GM12874 (cell line): Measurements from ENCODE around the gene SYT15.

Experiments
- CTCF ChIP-seq: IDR thresholded peaks from 2 replicates; pipeline ENCODE4 v1.5.1; 2011; ENCODE audit warnings: low read depth, mild to moderate bottlenecking, control low read depth, low read length, moderate library complexity; ENCODE audit not compliant: insufficient read depth

Gene SYT15

DNA sequence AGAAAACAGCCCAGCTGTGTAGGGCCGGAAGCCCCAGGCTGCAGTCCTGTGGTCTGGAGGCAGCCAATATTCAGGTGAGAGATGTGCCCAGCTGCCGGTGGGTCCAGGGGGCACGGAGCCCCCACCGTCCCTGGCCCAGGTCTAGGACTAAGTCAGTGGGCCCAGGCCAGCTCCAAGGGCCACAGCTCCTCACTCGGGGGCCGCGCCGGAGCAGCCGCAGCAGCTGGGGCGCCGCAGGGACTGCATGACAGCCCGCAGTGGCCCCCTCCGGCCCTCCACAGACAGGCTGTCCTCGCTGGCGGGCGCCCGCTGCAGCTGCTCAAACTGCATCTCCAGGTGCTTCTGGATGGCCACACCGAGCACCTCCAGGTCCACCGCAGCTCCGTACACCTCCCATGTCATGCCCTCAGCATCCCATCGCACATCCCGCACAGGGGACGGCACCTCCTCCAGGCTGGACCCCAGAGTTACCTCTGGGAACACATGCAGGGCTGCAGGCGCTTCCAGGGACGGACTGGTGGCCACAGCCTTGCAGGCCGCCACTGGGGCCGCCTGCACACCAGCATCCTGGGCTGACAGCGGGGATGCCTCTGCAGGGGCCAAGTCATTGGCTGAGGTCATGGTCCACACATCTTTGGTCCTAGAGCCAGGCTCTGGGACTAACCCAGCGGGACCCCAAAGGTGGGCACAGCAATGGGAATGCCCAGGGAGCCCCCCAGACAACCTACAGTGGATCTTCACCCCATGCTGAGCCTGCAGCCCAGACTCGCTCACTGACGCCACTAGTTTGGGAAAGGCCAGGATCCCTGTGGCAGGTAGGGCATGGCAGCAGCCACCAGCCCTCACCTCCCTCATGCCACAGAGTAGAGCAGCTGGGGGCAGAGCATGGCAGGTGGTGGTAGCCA is 29.5 kb upstream of the SYT15 start:
- no peak for TF ChIP-seq CTCF

- TF ChIP-seq CTCF: no peak
Observed at GRCh38 chr10:46550076-46550790, 28.7 kb upstream of the SYT15 start.

DNA sequence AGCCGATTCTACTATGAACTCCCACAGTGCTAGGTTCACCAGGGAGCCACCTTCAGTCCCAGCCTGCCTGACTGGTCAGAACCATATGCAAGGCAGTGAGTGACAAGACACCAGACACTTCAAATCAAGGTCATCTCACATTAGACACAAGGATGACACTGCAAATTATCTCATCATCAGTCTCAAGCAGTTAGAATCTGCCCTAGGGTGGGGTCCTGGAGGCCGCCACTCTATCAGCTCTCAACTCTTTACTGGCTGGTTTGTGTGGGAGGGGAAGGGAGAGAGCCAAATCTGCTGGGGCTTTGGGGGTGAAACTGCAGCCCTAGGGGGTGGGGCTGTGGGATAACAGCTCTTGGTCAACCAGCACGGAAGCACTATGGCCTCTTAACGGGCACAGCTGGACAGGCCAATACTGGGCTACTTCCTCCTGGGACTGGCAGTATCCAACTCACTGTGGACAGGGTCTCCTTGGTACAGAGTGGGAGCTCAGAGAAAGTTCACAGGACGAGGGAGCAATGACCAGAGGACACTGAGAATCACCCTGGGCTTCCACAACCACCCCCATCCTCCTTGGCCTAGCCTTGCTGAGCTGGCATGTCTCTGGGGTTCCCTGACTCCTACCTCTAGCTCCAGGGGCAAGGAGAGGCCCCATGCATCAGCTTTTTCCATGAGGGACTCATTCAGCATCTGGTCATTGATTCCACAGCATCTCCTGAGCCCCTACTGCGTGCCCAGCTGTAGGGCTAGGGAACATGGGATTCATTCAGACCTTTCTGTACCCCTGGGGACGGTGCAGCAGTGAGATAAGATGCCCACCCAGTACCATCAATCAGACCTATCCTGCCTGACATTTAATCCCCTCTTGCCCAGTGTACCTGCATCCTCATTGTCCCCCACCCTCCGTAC is 27.9 kb upstream of the SYT15 start:
- TF ChIP-seq CTCF: no peak

- TF ChIP-seq CTCF: no peak
Observed at GRCh38 chr10:46551701-46552525, 27.0 kb upstream of the SYT15 start.

DNA sequence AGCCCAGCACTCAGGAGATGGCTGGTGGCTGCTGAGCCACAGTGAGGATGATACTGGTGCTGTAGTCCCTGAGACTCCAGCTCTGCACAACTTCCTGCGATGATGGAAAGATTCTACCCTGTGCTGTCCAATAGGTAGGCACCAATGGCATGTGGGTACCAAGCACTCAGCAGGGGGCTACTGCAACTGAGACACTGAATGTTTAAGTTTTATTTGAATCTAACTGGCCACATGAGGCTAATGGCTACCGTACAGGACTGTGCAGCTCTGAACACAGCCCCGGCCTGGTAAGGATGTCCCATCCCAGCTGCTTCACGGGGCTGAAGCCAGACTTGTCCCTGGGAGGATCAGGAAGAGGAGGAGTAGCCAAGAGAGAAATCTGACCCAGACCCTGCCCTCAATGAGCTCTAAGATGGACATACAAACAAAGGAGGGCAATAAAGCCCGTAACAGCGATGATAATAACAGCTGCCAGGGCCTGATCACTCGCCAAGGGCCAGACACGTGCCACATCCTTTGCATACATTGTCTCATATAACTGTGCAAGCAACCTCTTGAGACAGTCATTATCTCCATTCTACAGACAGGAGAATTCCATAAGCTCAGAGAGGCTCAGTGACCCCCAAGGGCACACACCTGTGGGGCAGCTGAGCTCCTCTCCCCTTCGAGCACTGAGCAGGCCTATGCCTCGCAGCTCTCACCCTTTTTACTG is 26.2 kb upstream of the SYT15 start:
- TF ChIP-seq CTCF: no peak

DNA sequence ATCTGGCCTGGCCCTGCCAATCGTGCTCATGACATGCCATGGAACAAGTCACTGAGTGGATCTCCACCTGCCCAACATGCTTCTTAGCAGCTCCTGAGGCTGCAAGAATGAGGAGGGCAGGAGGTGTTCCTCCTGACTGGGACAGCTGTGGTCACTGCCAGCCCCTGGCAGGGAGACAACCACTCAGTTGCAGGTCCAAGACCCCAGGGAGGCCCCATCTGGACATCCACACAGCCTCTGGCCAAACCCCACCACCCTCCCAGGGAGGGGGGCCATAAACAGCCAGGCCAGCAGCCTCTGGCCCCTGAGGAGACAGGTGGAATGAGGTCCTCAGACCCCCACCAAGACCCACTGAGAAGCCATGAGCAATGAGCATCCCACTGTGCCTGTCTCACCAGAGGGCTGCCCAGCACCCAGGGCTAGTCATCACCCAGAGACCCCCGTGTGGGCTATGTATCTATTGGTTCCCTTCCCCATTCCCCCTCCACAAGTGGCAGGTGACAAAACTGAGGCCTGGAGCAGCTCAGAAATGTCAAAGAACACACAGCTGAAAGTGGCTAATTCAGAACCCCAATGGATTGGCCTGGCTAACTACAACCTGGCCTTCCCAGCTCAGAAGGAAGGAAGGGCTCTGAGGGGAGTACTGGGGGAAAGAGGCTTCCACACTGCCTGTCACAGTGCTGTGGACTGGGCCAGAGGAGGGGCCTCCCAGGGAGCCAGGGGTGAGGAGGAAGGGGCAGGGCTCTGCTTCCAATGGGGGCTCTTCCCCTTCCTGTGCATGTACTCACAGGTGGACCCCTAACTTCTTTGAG is 25.5 kb upstream of the SYT15 start:
- TF ChIP-seq CTCF: no peak
